Activated CD8-positive, alpha-beta memory T cell treated with anti-CD3 and anti-CD28 coated beads, Interleukin-2, amount 50 U/mL, for 1 hour (primary cell): ENCODE data around the gene TRDN.
"Not testable (repeated sequence)": the region's sequence is repeated elsewhere in the genome, so short reads cannot be mapped to it uniquely, and the experiment has no call there.

Source experiments
- DNase-seq: peaks from one replicate; pipeline ENCODE4 v3.0.0-alpha.2; 2020; ENCODE audit errors: extremely low read depth

TRDN gene

DNA sequence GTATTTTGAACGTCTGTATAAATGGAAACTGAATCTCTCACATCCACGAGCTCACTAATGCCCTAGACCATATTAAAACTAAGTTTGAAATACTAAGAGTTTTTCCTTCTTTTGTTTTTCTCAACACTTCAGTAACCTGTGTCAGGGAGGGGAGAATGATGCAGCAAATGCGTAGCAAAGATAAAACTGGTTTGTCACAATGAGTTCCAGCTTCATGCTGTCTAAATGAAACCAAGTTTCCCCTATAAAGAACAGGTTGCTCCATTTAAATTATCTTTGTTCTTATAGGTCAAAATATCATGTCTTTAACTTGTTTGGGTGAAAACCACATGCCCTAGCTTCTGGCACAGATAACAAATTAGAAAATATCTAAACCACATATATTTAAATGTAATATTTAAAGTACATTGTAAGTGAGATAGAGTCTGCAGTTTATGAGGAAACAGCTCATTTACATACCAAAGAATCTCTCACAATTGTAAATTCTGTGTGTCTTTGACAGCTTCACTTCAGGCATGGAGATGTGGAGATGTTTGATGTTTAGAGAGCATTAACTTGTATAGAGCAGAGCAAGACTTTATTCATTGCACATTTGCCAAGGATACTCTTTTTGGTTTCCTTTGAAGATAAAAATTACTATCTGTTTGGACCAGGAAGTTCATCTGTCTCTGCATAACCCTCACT is 7.3 kb downstream of the TRDN start:
- DNase-seq, result no peak

DNA sequence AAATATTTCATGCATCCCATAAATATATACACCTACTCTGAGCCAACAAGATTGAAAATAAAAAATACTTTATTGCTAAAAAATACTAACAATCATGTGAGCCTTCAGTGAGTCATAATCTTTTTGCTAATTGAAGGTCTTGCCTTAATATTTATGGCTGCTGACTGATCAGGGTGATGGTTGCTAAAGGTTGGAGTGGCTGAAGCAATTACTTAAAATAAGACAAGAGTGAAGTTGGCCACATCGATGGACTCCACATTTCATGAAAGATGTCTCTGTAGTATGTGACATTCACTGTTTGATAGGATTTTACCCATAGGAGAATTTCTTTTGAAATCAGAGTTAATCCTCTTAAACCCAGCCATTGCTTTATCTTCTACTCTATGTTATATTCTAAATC is 11.1 kb downstream of the TRDN start:
- no peak for DNase-seq

DNA sequence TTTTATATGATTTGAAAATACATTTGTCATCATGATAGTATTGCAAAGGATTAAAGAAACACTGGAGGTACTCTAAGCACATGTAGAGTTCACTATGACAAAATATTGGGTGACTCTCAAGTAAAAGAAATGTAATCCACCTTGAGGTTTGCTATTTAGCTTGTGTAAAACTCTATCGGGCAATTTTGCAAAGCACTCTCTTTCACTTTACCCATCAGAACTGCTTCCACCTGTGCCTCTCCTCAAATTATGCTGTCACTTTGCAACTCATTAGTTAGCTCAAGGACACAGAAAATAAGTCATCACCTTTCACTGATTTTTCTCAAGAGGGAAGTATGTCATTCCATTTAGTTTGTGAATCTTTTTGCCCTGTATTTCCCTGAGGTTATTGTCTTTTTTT is 14.0 kb downstream of the TRDN start:
- DNase-seq, result no peak

DNA sequence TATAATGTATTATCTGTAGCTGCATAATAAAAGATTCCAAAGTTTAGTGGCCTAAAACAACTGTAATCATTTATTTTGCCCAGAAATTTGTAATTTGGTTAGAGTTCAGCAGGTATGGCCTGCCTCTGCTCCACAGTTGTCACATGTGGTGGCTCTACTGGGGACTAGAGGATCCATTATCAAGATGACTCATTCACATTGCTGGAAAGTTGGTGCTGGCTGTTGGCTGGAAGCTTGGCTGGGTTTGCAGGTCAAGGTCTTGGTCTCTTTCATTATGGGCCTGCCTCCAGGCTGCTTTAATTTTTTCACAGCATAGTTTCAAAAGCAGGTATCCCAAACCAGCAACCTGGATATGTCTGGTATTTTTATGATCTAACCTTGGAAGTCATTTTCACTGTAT is 17.6 kb downstream of the TRDN start:
- no peak for DNase-seq

DNA sequence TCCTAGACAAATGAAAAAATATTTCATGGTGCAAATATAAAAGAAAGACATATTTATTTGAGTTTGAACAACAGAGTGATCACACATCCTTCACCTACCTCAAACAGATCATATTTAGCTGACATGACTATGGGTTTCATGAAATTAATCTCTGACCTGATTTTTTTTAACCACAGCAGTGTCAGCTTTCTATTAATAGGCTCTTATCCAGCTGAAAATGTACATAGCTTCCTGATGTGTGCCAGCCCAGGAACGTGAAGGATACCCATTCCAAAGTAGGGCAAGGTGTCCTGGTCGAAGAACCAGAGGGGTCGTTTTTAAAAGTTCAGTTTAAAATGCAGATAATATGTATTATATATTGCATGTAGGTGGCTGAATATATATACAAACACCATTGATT is 19.8 kb downstream of the TRDN start:
- no peak for DNase-seq

DNA sequence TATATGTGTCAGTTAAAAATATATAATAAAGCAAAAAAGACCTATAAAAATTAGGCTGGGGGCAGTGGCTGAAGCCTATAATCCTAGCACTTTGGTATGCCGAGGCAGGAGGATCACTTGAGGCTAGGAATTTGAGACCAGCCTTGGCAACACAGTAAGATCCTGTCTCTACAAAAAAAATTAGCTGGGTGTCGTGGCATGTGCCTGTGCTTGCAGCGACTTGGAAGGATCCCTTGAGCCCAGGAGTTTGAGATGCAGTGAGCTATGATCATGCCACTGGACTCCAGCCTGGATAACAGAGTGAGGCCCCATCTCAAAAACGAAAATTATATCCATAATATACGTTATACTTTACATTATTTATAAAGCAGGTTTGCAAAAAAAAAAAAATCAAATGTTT is 20.7 kb downstream of the TRDN start:
- DNase-seq, result no peak

DNA sequence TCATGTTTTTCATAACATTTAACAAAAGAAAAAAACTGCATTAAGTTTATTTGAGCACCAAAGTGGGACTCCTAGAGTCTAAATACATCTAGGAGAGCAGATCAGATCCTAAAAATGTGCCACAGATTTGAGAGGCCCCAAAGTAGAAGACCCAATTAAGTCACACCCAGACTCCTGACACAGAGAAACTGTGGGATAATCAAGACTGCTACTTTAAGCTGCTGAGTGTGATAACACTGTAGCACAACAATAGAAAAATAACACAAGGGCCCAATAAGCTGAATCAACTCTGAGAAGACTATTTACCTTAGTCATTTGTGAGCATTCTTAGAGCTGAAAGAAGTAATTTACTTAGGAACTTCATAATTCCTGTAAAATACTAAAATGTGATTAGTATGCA is 26.0 kb downstream of the TRDN start:
- DNase-seq, result no peak

DNA sequence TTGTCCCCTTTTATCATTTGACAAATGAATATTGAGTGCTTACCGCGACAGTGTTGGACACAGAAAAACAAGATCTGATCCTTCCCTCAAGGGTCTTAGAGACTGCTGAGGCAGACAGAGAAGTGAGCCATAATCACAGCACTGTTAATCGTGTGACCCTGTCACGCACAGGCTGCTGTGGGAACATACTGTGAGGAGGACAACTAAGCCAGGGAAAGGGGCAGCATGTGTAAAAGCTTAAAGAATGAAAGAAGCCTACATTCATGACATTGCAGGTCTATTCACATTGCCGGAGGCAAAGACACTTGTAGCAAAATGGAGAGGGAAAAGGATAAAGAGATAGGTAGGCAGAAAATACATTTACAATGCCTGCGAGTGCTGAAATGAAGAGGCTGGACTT is 32.7 kb downstream of the TRDN start:
- no peak for DNase-seq

DNA sequence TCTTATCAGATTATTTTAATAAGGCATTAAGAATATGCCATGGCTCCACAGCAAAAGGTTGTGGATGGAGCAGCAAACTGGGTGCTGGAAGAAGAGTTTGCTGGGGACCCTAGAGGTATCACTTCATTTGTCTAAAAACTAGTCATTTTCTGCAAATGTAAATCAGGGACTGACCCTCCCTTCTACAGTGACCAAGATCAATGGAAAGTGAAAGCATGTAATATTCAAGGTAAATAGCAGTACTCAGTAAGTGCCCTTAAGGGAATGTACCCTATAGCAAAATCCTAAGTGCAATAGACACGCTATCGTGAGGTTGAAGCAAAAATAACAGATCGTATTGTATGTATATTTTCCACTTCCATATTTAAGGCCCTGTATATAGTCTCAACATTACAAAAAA is 38.7 kb downstream of the TRDN start:
- DNase-seq, result no peak

DNA sequence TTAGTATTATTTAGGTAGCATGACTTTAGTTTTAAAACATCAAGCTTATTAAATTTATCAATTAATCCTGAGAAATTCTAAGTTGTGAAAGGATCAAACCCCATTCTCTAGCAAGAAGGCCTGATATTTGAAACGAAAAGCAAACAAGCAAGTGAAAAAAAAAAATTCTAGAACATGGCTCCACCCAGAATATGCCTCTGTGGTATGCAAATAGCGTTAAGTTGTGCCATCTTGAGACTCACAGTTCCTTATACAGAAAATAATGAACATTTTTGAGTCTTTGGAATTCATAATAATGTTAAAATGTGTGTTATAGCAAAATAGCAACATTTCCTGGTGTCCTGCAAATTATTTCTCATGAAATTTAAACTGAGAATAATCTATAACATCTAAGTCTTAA is 42.0 kb downstream of the TRDN start:
- no peak for DNase-seq

DNA sequence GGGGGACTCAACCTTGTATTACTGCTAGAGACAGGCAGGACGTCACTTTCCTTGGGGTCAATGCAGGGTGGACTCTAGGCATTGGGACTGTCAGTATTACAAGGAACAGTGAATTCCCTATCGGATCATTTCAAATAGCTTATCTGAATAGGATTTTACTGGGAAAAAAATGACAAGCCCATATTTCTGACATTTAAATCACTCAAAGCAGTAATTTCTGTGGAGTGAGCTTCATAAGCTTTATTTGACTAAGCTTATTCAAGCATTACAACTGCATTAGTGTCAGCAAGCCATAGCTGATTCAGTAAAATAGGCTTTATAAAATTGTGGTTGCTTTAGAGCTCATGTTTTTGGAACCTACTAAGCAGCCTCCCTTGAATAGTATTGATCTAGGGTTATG is 44.3 kb downstream of the TRDN start:
- DNase-seq, result no peak

DNA sequence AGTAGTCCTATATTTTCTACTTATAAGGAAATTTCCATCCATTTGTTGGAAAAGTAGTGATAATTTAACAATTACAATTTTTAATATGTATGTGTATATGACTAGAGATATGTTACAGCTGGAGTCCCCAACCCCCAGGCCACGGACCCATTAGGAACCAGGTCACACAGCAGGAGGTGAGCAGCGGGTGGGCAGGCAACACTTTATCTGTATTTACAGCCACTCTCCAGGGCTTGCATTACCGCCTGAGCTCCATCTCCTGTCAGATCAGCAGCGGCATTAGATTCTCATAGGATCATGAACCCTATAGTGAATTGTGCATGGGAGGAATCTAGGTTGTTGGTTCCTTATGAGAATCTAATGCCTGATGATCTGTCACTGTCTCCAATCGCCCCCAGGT is 46.8 kb downstream of the TRDN start:
- no peak for DNase-seq

DNA sequence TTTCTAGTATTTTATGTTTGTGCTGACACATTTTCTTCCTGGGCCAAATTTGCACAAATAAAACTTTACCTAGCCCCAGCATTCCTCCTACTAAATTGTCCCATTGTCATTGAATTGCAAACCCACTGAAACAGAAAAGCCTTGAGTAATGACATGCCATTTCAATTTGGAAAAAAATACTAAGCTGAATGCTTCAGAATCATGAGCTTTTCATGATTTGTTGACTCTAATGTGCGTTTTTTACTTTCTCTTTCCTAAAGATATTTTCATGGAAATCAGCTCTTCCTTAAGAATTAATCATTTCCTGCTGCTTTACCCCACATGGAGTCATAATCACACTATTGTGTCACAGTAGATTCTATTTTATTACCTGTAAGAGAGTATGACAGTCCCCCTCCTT is 47.4 kb downstream of the TRDN start:
- no peak for DNase-seq

DNA sequence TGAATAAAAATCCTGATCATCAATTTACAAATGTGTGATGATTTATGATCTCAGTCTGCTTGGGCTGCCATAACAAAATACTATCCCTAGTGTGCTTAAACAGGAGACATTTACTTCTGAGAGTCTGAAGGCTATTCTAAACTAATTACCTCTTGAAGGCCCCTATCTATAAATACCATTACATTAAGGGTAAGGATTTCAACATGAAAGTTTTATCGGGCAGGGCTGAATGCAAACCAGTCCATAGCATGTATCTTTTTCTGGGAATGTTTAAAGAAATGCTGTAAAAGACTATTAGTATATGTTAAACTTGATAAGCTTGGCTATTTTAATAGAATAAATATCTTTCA is 48.2 kb downstream of the TRDN start:
- DNase-seq, result no peak

DNA sequence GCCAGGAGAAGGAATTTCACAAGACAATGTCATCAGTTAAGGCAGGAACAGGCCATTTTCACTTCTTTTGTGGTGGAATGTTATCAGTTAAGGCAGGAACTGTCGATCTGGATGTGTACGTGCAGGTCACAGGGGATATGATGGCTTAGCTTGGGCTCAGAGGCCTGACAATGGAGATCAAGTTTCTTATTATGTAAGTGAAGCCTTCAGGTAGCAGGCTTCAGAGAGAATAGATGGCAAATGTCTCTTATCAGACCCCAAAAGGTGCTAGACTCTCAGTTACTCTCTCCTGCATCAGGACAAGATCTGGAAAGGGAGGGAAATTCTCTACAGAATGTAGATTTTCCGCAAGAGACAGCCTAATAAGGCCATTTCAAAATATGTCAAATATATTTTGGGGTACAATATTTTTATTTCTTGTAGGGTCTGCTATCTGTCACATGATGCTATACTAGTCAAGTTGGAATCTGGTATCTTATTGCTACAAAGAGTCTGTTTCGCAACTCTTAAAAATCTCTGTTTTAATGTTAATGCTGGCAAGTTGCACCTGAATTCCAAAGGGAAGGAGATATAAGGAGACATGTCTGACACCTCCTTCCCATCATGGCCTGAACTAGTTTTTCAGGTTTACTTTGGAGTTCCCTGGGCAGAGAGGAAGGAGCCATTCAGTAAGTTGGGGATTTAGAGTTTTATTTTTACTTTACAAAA is 48.8 kb downstream of the TRDN start:
- no peak for DNase-seq

DNA sequence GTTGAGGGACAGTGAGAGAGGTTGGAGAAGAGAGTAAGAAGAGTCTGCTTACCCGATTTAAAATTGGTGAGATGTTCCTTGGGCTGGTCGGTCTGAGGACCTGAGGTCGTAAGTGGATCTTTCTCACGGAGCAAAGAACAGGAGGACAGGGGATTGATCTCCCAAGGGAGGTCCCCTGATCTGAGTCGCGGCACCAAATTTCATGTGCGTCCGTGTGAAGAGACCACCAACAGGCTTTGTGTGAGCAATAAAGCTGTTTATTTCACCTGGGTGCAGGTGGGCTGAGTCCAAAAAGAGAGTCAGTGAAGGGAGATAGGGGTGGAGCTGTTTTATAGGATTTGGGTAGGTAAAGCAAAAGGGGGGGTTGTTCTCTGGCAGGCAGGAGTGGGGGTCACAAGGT is 49.3 kb downstream of the TRDN start:
- not testable (repeated sequence) for DNase-seq

DNA sequence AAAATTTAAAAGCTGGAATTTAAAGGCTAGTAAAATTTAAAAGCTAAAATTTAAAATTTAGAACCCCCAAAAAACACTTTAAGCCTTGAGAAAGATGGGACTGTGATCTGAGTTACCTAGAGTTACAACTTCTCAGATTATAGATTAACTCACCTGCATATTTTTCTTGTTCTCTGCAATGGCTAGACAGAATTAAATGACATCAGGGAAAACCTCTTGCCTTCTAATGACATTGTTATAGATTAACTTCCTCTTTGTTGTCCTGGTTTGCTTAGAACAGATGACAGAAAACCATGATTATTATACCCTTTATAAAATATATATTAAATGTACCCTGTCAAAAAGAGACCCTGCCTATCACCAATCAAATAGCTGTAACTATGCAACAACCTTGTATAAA is 56.4 kb downstream of the TRDN start:
- DNase-seq, result no peak

DNA sequence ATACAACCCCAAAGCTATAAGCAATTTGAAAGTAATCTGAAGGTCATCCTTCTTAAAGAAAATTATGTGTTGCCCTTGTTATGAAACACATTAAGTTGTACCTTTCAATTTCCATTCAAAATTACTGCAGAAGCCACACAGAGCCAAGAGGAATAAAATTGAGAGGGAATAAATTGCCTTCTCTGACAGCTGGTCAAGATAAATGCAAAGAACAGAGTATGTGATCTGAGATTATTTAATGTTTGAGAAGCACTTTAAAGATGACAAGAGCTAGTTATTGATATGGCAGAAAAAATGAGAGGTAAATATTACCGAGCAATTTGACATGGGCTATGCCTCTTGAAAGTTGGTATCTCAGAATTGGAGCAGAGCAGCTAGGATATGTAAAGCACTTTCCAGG is 61.6 kb downstream of the TRDN start:
- DNase-seq, result no peak

DNA sequence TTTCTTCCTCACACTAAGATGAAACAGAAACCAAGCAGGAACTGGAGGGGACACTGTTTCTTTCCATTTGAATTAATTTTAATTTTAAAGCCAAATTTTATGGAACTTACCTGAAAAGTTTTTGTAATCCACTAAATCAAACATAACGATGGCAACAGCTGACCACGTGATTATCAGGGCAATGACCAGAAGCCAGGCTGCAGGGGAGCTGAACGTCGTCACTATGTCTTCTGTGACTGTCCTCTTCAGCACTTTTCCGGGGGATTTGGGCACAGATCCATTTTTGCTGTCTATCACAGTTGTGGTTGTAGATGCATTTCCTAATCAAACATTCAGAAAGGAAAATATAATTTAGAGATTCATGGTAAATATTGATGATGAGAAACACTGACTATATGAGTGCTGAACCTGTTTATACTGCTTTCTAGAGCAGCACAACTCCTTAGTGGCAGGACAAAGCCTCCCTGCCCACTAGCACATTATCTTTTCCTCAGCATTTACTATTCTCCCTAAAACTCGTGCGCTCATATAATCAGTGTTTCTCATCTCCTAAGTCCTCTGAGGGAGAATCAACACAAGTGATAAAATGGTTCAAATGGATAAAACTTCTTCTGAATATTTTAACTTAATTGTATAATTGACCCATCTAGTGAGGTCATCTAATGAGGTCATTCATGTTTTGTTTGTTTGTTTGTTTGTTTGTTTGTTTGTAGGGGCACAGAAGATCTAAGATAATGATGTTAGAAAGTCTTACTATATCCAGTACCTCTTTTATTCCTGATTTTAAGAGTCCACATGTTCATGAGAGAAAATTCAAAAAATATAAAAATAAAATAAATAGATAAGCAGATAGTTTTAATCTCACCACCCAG is 65.7 kb downstream of the TRDN start:
- DNase-seq, result no peak

DNA sequence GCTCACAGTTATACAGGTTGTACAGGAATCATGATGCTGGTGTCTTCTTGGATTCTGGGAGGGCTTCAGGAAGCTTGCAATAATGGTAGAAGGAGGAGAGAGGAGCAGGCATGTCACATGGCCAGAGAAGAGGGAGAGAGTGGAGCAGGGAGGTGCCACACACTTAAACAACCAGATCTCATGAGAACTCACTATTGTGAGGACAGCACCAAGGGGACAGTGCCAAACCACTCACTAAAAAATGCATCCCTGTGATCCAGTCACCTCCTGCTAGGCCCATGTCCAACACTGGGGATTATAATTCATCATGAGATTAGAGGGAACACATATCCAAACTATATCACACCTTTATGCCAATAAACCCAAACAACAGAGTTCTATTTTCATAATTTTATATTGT is 67.2 kb downstream of the TRDN start:
- DNase-seq, result no peak

DNA sequence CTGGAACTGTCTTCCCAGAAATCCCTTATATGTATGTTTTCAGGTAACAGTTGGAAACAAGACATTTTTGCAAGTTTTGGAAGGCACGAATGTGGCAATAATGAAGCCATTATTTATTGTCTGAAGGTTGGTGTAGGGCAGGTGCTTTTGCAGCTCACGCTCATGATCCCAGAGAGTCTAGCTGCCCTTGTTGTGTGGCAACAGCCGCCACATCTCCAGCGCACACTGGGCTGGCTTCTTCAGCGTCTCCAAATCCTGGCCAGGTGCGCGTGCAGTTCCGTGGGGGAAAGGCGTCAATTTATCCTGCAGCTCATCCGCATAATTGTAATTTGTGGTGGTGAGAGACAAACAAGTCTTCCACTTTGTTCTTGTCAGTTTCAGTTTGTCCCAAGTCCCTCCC is 71.2 kb downstream of the TRDN start:
- no peak for DNase-seq

DNA sequence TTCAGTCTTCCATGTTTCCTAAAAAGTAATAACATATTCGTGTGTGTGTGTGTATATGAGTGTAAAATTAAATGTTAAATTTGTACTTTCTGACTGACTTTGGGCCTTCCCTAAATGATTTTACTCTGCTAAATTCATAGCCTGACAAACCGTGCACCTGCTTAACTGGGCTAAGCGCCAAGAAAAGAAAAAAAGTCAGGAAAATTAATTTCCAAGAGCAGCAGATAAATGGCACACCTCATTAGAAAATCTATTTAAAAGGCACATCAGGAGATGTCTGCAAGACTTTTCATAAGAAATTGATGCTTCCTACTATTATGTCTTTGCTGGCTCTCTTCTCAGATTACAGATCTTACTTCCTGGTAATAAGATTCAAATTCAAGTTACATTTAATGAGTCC is 72.4 kb downstream of the TRDN start:
- DNase-seq, result no peak

DNA sequence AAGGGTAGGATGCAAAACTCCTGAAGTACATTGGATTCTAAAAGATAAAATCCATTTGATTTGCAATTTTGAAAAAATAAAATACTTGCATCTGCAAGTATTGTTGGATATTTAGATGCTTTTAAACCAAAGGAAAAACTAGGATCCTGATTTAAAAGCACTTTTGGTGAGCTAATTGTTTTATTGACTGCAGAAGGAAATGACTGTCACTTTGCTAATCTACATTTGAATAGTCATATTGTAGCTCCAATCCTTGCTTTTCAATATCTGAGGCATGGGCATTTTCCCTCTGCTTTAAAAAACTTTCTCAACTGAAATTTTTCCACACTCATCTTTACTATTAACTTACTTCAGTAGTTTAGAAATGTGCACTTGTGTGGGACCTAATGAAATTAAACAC is 74.1 kb downstream of the TRDN start:
- DNase-seq, result no peak
